Keratinocyte (primary cell): ENCODE data around the gene TREML1. TPM values are rescaled to one million over a fixed set of nuclear protein-coding genes. Genes with fewer than 3 reads are reported as not detected.
"Not testable (repeated sequence)": the region's sequence is repeated elsewhere in the genome, so short reads cannot be mapped to it uniquely, and the experiment has no call there.

Experiments
- DNase-seq: peaks from one replicate; pipeline ENCODE4 v3.0.0-alpha.2; 2011; ENCODE audit warnings: low read depth, missing footprints, low spot score
- FAIRE-seq: peaks from 2 replicates; lab custom pipeline; 2011; peaks lifted over from hg19 to GRCh38; lab: Jason Lieb, UNC
- H2AFZ ChIP-seq: 2 replicates; pipeline ENCODE4 v1.6.0; 2012; ENCODE audit warnings: low read length, control low read depth, inconsistent platforms; ENCODE audit not compliant: control insufficient read depth
- H3K27ac ChIP-seq: 2 replicates; pipeline ENCODE4 v1.5.1; 2011; ENCODE audit warnings: low read length; ENCODE audit not compliant: control insufficient read depth, insufficient read depth
- H3K27me3 ChIP-seq: 3 replicates; pipeline ENCODE4 v1.6.0; 2011; ENCODE audit warnings: low read length; ENCODE audit not compliant: control insufficient read depth, insufficient read depth; ENCODE audit errors: extremely low read depth
- H3K36me3 ChIP-seq, 2 experiments: 2 replicates in 1 of 2; 3 replicates in 1 of 2; pipeline ENCODE4 v1.5.1; 2011; ENCODE audit warnings: low read length in 2 of 2, mild to moderate bottlenecking in 1 of 2; ENCODE audit not compliant: control insufficient read depth in 2 of 2, insufficient read depth in 2 of 2; ENCODE audit errors: extremely low read depth in 1 of 2
- H3K4me1 ChIP-seq: 3 replicates; pipeline ENCODE4 v1.5.1; 2011; ENCODE audit warnings: low read length; ENCODE audit not compliant: control insufficient read depth, insufficient read depth; ENCODE audit errors: extremely low read depth
- H3K4me2 ChIP-seq: 3 replicates; pipeline ENCODE4 v1.6.0; 2011; ENCODE audit warnings: low read depth, low read length; ENCODE audit not compliant: control insufficient read depth, insufficient read depth; ENCODE audit errors: extremely low read depth
- H3K4me3 ChIP-seq, 3 experiments: fragments of 200-600 bp in 1 of 3; sonication (generic) in 1 of 3; 2 replicates in 2 of 3; 3 replicates in 1 of 3; pipeline ENCODE4 v1.5.1; 2011 to 2016; ENCODE audit warnings: low read length in 3 of 3, mild to moderate bottlenecking in 3 of 3, control low read depth in 2 of 3, inconsistent platforms in 1 of 3, low read depth in 1 of 3, mixed read lengths in 1 of 3, mixed run types in 1 of 3, moderate library complexity in 1 of 3; ENCODE audit not compliant: control insufficient read depth in 2 of 3, insufficient read depth in 2 of 3; ENCODE audit errors: extremely low read depth in 1 of 3
- H3K79me2 ChIP-seq: 2 replicates; pipeline ENCODE4 v1.6.0; 2012; ENCODE audit warnings: low read length; ENCODE audit not compliant: control insufficient read depth, insufficient read depth
- H3K9ac ChIP-seq: 3 replicates; pipeline ENCODE4 v1.6.0; 2011; ENCODE audit warnings: low read length; ENCODE audit not compliant: control insufficient read depth, insufficient read depth; ENCODE audit errors: extremely low read depth
- H3K9me1 ChIP-seq: 3 replicates; pipeline ENCODE4 v1.6.0; 2011; ENCODE audit warnings: low read length; ENCODE audit not compliant: control insufficient read depth, insufficient read depth; ENCODE audit errors: extremely low read depth
- H3K9me3 ChIP-seq: 2 replicates; pipeline ENCODE4 v1.5.1; 2012; ENCODE audit warnings: low read depth, low read length; ENCODE audit not compliant: control insufficient read depth
- H4K20me1 ChIP-seq: 3 replicates; pipeline ENCODE4 v1.6.0; 2011; ENCODE audit warnings: low read length; ENCODE audit not compliant: control insufficient read depth, insufficient read depth; ENCODE audit errors: extremely low read depth
- EZH2 ChIP-seq: IDR thresholded peaks from one replicate; pipeline ENCODE4 v1.6.1; 2012; ENCODE audit warnings: inconsistent platforms, mild to moderate bottlenecking, low read length, moderate library complexity
- dilution Hi-C: fragments of 300-500 bp; cut with MboI; formaldehyde crosslinking; loops from one replicate; pipeline ENCODE4 v1.7.0; 2020; ENCODE audit warnings: low sequenced_read_pairs; ENCODE audit not compliant: extremely low pct_ligation_motif_present
- polyA plus RNA-seq, 5 experiments: library from polyadenylated mRNA; depleted of rRNA in 3 of 5; stranded (reverse) in 3 of 5; stranded (forward) in 1 of 5; unstranded in 1 of 5; fragments of >200 nt; gene quantifications; 1 replicate in 1 of 5; 2 replicates in 3 of 5; 3 replicates in 1 of 5; pipeline versions ENCODE4 v1.2.1 to v1.2.3, GENCODE V29; 2011 to 2012; ENCODE audit warnings: missing spikeins in 2 of 5, low read depth in 1 of 5, low replicate concordance in 1 of 5
- TF ChIP-seq, protein P1 (sequence below), 3 experiments: IDR thresholded peaks in 1 of 3; conservative IDR thresholded peaks in 1 of 3; optimal IDR thresholded peaks in 1 of 3; 2 replicates in 2 of 3; 3 replicates in 1 of 3; pipeline versions ENCODE3 to v1.5.1; 2011; ENCODE audit warnings: low read length in 3 of 3, mild to moderate bottlenecking in 3 of 3, moderate library complexity in 2 of 3, control low read depth in 1 of 3, inconsistent platforms in 1 of 3; ENCODE audit not compliant: insufficient read depth in 2 of 3; ENCODE audit errors: extremely low read depth in 1 of 3

The TREML1 gene
- polyA plus RNA-seq, 1 donor (not counting 4 experiments of a cell fraction or from before 2014, with no cell fraction given): 0.26 TPM

- Histone ChIP-seq H3K9me3 (peaks cover 5% of the 10 kb centered on the region), H3K27ac (no peak overlapping the region)
These were observed 36.6 kb upstream of the TREML1 start for GRCh38 chr6:41190791-41191190.

GRCh38 chr6:41189967-41190366 lies 35.8 kb upstream of the TREML1 start:
- Histone ChIP-seq H3K36me3 (no peaks in the 10 kb centered on the region), H3K9me3 (peaks cover 5% of the 10 kb centered on the region), H4K20me1 (no peaks in the 10 kb centered on the region), H3K79me2 (no peaks in the 10 kb centered on the region), H3K9me1 (no peaks in the 10 kb centered on the region), H3K27ac (no peak overlapping the region), H3K27me3 (peaks cover 10% of the 10 kb centered on the region), H2AFZ (no peak overlapping the region), H3K4me3 (no peak overlapping the region), H3K9ac (no peak overlapping the region), H3K4me2 (no peak overlapping the region), H3K4me1 (no peaks in the 10 kb centered on the region)
- dilution Hi-C loops: loop anchor here (25.0 kb wide), 1 partner anchor 103 kb away; no protein-coding TSS in a partner anchor
- DNase-seq (no peak), FAIRE-seq (no peak)
- TF ChIP-seq EZH2: no peak
- TF ChIP-seq, protein P1, sequence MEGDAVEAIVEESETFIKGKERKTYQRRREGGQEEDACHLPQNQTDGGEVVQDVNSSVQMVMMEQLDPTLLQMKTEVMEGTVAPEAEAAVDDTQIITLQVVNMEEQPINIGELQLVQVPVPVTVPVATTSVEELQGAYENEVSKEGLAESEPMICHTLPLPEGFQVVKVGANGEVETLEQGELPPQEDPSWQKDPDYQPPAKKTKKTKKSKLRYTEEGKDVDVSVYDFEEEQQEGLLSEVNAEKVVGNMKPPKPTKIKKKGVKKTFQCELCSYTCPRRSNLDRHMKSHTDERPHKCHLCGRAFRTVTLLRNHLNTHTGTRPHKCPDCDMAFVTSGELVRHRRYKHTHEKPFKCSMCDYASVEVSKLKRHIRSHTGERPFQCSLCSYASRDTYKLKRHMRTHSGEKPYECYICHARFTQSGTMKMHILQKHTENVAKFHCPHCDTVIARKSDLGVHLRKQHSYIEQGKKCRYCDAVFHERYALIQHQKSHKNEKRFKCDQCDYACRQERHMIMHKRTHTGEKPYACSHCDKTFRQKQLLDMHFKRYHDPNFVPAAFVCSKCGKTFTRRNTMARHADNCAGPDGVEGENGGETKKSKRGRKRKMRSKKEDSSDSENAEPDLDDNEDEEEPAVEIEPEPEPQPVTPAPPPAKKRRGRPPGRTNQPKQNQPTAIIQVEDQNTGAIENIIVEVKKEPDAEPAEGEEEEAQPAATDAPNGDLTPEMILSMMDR (optimal IDR thresholded peaks at IDR 0.05 in 1 of 3, IDR thresholded peaks at IDR 0.05 in 1 of 3, conservative IDR thresholded peaks at IDR 0.05 in 1 of 3; ENCODE audit: extremely low read depth in 1 of 3, insufficient read depth in 2 of 3, low read length in 3 of 3): no peak

More at GRCh38 chr6:41190791-41191190, 36.6 kb upstream of the TREML1 start:
- no peak for TF ChIP-seq EZH2
- no peak overlapping the region for H3K4me2 ChIP-seq
- no peak overlapping the region for H3K4me3 ChIP-seq
- no peaks in the 10 kb centered on the region for H3K79me2 ChIP-seq
- DNase-seq (no peak), FAIRE-seq (no peak)
- dilution Hi-C loops: loop anchor here (25.0 kb wide), 1 partner anchor 103 kb away; no protein-coding TSS in a partner anchor
- H3K36me3 ChIP-seq: no peaks in the 10 kb centered on the region
- H3K4me1 ChIP-seq: no peaks in the 10 kb centered on the region
- no peak overlapping the region for H2AFZ ChIP-seq
- H3K27me3 ChIP-seq: peaks cover 10% of the 10 kb centered on the region
- no peaks in the 10 kb centered on the region for H4K20me1 ChIP-seq
- no peak overlapping the region for H3K9ac ChIP-seq
- no peaks in the 10 kb centered on the region for H3K9me1 ChIP-seq

- not testable (repeated sequence) for H3K4me3 ChIP-seq, H3K4me2 ChIP-seq, H3K9ac ChIP-seq, H3K4me1 ChIP-seq, FAIRE-seq, DNase-seq, H2AFZ ChIP-seq, H3K9me3 ChIP-seq, H3K79me2 ChIP-seq, H4K20me1 ChIP-seq, H3K9me1 ChIP-seq, H3K27ac ChIP-seq, H3K36me3 ChIP-seq
- dilution Hi-C loops: loop anchor here (25.0 kb wide), 1 partner anchor 102 kb away; no protein-coding TSS in a partner anchor
- H3K27me3 ChIP-seq: peaks cover 10% of the 10 kb centered on the region
These were observed 34.9 kb upstream of the TREML1 start for GRCh38 chr6:41189046-41189445.
